HEK293T (cell line): ENCODE data around the gene HPRT1.

Source experiments
- BHLHE40 ChIP-seq: fragments of 450-650 bp; IDR thresholded peaks from 2 replicates; pipeline ENCODE4 v1.6.1; 2016; ENCODE audit warnings: mild to moderate bottlenecking, moderate library complexity, borderline replicate concordance
- CTBP1 ChIP-seq: fragments of 450-650 bp; IDR thresholded peaks from 2 replicates; pipeline ENCODE4 v1.6.1; 2016; ENCODE audit warnings: borderline replicate concordance
- ELF4 ChIP-seq: fragments of 450-650 bp; IDR thresholded peaks from 2 replicates; pipeline ENCODE4 v1.6.1; 2017; ENCODE audit warnings: antibody characterized with exemption
- FOXM1 ChIP-seq: fragments of 450-650 bp; IDR thresholded peaks from 2 replicates; pipeline ENCODE4 v1.6.1; 2017; ENCODE audit warnings: mild to moderate bottlenecking, borderline replicate concordance
- SUZ12 ChIP-seq: fragments of 450-650 bp; IDR thresholded peaks from 2 replicates; pipeline ENCODE4 v1.6.1; 2016; ENCODE audit warnings: mild to moderate bottlenecking
- TARDBP ChIP-seq: fragments of 450-650 bp; IDR thresholded peaks from 2 replicates; pipeline ENCODE4 v1.6.1; 2016

DNA sequence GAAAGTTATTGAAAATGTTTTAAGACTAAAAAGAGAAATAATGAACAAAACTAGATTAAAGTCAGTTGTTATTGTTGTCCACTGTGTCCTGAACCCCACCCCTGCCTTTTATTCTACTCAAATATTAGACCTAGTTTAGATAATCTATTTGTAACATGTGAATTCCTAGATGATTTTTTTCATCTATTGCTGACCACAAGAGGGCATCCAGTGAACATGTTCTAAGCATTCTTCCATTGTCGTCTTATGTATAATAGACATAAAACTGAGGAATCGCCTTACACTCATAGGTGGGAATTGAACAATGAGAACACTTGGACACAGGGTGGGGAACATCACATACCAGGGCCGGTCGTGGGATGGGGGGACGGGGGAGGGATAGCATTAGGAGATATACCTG lies 36.4 kb upstream of the HPRT1 start:
- no peak for TF ChIP-seq FOXM1
- no peak for TF ChIP-seq BHLHE40
- no peak for TF ChIP-seq TARDBP
- TF ChIP-seq CTBP1, result no peak
- no peak for TF ChIP-seq SUZ12
- TF ChIP-seq ELF4, result no peak
